Sigmoid colon (tissue), 4 donors: ENCODE data around the gene FGD5.

ENCODE experiments used
- EP300 ChIP-seq, 4 donors: sonication (generic); formaldehyde crosslinking; IDR thresholded peaks; one replicate each; pipeline ENCODE4 v1.6.1; 2017; ENCODE audit warnings: antibody characterized with exemption in 4 of 4
- TF ChIP-seq, protein P1 (sequence below), 4 experiments: fragments of 450-650 bp in 3 of 4; fragments of 200-600 bp in 1 of 4; IDR thresholded peaks; one replicate each; pipeline ENCODE4 v1.5.1; 2016 to 2019; ENCODE audit warnings: antibody characterized with exemption in 4 of 4, mild to moderate bottlenecking in 3 of 4, moderate library complexity in 2 of 4

DNA sequence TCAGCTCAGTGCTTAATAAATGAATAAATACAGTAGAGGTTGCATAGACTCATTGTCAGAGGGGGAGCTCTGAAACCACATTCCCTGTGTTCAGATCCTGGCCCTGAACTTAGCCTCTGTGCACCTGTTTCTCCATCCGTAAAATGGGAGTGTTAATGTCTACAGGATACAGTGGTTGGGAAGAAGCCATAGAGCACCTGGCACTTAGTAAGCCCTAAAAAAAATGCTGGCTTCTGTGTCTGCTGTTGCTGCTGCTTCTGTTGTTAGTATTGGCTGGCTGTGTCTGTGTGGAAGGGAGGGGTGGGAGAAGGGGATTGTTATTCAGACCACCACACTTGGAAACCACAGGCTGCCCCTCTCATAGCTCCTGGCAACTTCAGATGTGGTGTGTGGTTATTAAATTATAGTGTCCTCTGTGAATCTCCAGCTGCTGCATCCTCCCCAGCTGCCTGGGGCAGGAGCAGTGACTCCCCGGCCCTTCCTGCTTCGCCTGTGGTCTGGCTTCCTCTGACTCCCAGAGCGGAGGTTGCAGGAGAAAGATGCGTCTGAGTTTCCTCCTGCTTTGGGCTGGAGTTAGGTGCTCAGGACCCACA, 31.0 kb downstream of the FGD5 start:
- TF ChIP-seq, protein P1, sequence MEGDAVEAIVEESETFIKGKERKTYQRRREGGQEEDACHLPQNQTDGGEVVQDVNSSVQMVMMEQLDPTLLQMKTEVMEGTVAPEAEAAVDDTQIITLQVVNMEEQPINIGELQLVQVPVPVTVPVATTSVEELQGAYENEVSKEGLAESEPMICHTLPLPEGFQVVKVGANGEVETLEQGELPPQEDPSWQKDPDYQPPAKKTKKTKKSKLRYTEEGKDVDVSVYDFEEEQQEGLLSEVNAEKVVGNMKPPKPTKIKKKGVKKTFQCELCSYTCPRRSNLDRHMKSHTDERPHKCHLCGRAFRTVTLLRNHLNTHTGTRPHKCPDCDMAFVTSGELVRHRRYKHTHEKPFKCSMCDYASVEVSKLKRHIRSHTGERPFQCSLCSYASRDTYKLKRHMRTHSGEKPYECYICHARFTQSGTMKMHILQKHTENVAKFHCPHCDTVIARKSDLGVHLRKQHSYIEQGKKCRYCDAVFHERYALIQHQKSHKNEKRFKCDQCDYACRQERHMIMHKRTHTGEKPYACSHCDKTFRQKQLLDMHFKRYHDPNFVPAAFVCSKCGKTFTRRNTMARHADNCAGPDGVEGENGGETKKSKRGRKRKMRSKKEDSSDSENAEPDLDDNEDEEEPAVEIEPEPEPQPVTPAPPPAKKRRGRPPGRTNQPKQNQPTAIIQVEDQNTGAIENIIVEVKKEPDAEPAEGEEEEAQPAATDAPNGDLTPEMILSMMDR (IDR thresholded peaks at IDR 0.05): no peak
- TF ChIP-seq EP300 (IDR thresholded peaks at IDR 0.05): no peak
